Amniotic epithelial cell (primary cell): ENCODE results near the gene P2RY10.
"Not testable (repeated sequence)": the region's sequence is repeated elsewhere in the genome, so short reads cannot be mapped to it uniquely, and the experiment has no call there.

Source experiments
- DNase-seq: peaks from one replicate; pipeline ENCODE4 v3.0.0-alpha.2; 2010; ENCODE audit warnings: low read depth

The P2RY10 gene

GRCh38 chrX:78945186-78945912 lies at the start of gene P2RY10:
P2RY10 (plus strand) TSS chrX:78945391; CDS start chrX:78960521, 15,130 bp downstream.
- no peak for DNase-seq

- no peak for DNase-seq
These were observed 22.4 kb upstream of the P2RY10 start for GRCh38 chrX:78922754-78923153.

- no peak for DNase-seq
These were observed 21.8 kb upstream of the P2RY10 start for GRCh38 chrX:78923198-78924015.

- no peak for DNase-seq
These were observed 13.4 kb upstream of the P2RY10 start for GRCh38 chrX:78931814-78932213.

GRCh38 chrX:78934866-78935265 lies 10.3 kb upstream of the P2RY10 start:
- no peak for DNase-seq

- no peak for DNase-seq
These were observed 840 bp upstream of the P2RY10 start for GRCh38 chrX:78944351-78944750.

- DNase-seq: no peak
These were observed 1.2 kb downstream of the P2RY10 start for GRCh38 chrX:78946178-78946931.

- no peak for DNase-seq
These were observed 5.0 kb downstream of the P2RY10 start for GRCh38 chrX:78950009-78950835.

- DNase-seq: no peak
These were observed 12.0 kb downstream of the P2RY10 start for GRCh38 chrX:78957049-78957767.

GRCh38 chrX:78957768-78958130 lies 12.6 kb downstream of the P2RY10 start:
- DNase-seq: no peak

- DNase-seq: no peak
These were observed 13.4 kb downstream of the P2RY10 start for GRCh38 chrX:78958419-78959116.

- no peak for DNase-seq
These were observed 15.7 kb downstream of the P2RY10 start for GRCh38 chrX:78960888-78961287.

- no peak for DNase-seq
These were observed 19.4 kb downstream of the P2RY10 start for GRCh38 chrX:78964598-78964997.

GRCh38 chrX:78979789-78980464 lies 34.7 kb downstream of the P2RY10 start:
- DNase-seq: no peak

GRCh38 chrX:78989349-78989748 lies 44.2 kb downstream of the P2RY10 start:
- DNase-seq: no peak

GRCh38 chrX:78997870-78998558 lies 52.8 kb downstream of the P2RY10 start:
- DNase-seq: no peak

- DNase-seq: not testable (repeated sequence)
These were observed 62.3 kb downstream of the P2RY10 start for GRCh38 chrX:79007540-79007939.
